Hematopoietic multipotent progenitor cell treated with erythropoietin and hydrocortisone succinate and interleukin-3 and kit ligand, for 8 days (in vitro differentiated cells): ENCODE results near the gene TMEM139.
A peak's percentile ranks its signal among the peaks of the same experiment; 100 is the strongest.
"Not testable (repeated sequence)": the region's sequence is repeated elsewhere in the genome, so short reads cannot be mapped to it uniquely, and the experiment has no call there.

Source experiments
- DNase-seq: peaks from one replicate; pipeline ENCODE4 v3.0.0-alpha.2; 2015

TMEM139 gene

GRCh38 chr7:143259765-143260164 lies 25.0 kb upstream of the TMEM139 start:
- DNase-seq = no peak

- DNase-seq = no peak
These were observed 22.9 kb upstream of the TMEM139 start for GRCh38 chr7:143261901-143262300.

- peak; percentile 79 for DNase-seq
These were observed 21.2 kb upstream of the TMEM139 start, which contains the start of gene GSTK1 for GRCh38 chr7:143263266-143264195. GSTK1 (plus strand) TSS chr7:143263441; CDS start chr7:143263514, 73 bp downstream.

GRCh38 chr7:143264196-143264568 lies 20.6 kb upstream of the TMEM139 start:
- DNase-seq = not testable (repeated sequence)

GRCh38 chr7:143265017-143265693 lies 19.6 kb upstream of the TMEM139 start:
- DNase-seq = no peak

GRCh38 chr7:143269251-143269650 lies 15.5 kb upstream of the TMEM139 start:
- DNase-seq = no peak

- no peak for DNase-seq
These were observed 13.5 kb upstream of the TMEM139 start for GRCh38 chr7:143271240-143271639.

GRCh38 chr7:143272871-143273270 lies 11.9 kb upstream of the TMEM139 start:
- DNase-seq = no peak

- DNase-seq = no peak
These were observed 5.3 kb upstream of the TMEM139 start for GRCh38 chr7:143279186-143280098.

- DNase-seq = no peak
These were observed 4.6 kb upstream of the TMEM139 start for GRCh38 chr7:143280160-143280559.

GRCh38 chr7:143280566-143280965 lies 4.2 kb upstream of the TMEM139 start:
- no peak for DNase-seq

- no peak for DNase-seq
These were observed 3.2 kb upstream of the TMEM139 start for GRCh38 chr7:143281529-143281928.

- no peak for DNase-seq
These were observed 2.6 kb upstream of the TMEM139 start for GRCh38 chr7:143282124-143282523.

- DNase-seq = no peak
These were observed 1.4 kb upstream of the TMEM139 start for GRCh38 chr7:143283381-143283780.

- no peak for DNase-seq
These were observed 666 bp downstream of the TMEM139 start for GRCh38 chr7:143285470-143285778.

- no peak for DNase-seq
These were observed 1.2 kb downstream of the TMEM139 start for GRCh38 chr7:143285806-143286521.

GRCh38 chr7:143286522-143286890 lies 1.7 kb downstream of the TMEM139 start:
- DNase-seq = no peak

GRCh38 chr7:143287339-143287934 lies 2.7 kb downstream of the TMEM139 start:
- DNase-seq = no peak

- peak; percentile 98 for DNase-seq
These were observed 3.4 kb downstream of the TMEM139 start, which contains the start of gene CASP2 for GRCh38 chr7:143287935-143288826. CASP2 (plus strand) TSS chr7:143288351; CDS start chr7:143288456, 105 bp downstream.

- no peak for DNase-seq
These were observed 4.1 kb downstream of the TMEM139 start for GRCh38 chr7:143288836-143289235.

- no peak for DNase-seq
These were observed 4.7 kb downstream of the TMEM139 start for GRCh38 chr7:143289421-143289820.
